HG03520 (cell line): ENCODE measurements around the gene LDB2.

ENCODE experiments used
- ATAC-seq: cut with Tn5 transposase; IDR thresholded peaks from one replicate; pipeline ENCODE4 v1.9.1; 2021; ENCODE audit warnings: mild to moderate bottlenecking, moderate library complexity; ENCODE audit not compliant: unreplicated experiment

LDB2 gene

DNA sequence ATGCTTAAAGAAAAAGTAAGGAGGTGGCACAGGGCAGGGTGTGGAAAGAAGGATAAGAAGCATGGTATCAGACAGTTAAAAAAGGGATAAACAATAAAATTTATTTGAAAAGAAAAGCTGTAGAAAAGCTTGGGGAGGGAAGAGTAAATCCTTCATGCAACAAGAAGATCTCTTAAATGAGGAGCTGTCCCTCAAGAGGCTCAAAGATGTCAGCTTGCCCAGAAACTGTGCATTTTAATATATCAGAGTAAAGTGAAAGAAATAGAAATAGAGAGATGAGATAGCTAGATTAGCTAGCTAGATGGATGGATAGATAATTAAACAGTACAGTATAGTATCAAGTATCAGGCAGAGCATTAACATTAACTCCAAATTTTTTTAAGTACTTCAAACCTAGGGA, 170.3 kb downstream of the LDB2 start:
- ATAC-seq, result no peak

DNA sequence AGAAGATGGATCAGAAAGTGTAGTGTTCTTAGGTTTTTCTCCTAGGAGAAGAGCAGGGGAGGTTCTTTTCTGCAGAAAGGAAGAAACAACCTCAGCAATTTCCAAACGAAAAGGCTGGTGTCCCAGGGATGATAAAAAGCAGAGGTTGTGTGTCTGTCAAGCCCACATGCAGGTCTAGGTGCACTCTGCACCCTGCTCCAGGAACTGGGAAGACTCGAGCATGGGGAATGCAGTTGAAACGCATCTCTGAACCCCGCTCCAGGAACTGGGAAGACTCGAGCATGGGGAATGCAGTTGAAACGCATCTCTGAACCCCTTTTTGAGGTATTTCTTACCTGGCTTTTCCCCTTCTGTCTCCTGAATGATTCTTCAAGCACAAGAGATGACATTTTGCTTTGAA, 171.2 kb downstream of the LDB2 start:
- no peak for ATAC-seq

DNA sequence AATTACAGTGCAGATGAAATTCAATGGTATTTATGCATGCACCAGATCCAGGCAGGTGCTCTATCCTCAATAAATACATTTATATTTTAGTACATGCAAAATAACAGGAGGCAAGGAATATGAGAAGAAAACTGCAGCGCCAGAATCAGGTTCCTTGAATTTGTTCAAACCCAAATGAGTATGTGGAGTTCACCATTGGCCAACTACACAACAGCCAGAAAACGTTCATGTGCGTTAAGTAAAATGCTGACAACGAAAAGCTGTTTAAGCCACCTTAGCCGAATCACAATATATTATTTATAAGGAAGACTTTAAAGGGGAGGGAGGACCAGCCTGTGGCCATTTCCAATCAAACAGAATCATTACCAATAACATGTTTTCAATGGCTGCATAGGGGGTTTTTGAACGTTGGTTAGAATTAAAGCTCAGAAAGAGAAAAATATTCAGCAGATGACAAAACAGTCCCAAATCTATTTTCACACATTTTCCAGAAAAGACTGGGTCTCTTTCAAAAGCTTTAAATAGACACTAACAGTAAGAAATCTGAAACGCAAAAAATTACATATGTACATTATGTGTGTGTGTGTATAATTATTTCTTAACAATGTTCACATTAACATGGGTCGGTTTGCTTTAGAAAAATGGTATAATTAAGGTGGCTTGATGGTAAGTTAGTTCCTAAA, 171.9 kb downstream of the LDB2 start:
- ATAC-seq, result no peak

DNA sequence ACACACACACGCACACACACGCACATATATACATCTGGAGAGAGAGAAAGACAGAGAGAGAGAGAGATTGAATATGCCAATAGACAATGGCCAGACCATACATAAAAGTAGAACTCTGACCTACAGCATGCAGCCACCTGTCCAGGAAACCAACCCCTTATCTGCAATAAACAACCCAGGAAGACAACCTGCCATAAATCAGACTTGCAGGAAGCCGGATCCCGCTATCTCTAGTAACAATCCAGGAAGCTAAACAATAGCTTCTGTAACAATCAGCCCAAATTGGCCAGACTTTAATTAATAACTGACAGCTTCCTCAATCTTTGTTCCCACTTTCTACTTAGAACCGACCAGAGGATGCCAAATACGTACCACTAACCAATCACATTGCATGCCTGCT, 173.2 kb downstream of the LDB2 start:
- ATAC-seq, result no peak

DNA sequence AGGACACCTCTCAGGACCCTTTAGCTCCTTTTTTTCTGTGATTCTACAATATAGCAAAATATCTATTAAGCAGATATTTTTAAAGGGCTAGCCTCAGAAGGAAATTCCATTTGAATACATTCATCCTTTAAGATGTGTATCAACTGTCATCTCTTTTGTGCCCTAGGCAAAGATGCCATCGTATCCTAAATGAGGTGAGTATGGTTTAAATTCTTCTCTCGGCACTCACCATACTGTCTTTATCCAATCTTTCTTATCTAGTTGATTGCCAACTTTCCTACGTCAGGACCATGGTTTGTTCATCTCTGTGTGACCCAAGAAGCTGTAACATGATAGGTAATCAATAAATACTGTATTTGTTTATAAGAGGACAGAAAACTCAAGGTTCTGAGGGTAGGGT, 176.0 kb downstream of the LDB2 start:
- ATAC-seq, result no peak

DNA sequence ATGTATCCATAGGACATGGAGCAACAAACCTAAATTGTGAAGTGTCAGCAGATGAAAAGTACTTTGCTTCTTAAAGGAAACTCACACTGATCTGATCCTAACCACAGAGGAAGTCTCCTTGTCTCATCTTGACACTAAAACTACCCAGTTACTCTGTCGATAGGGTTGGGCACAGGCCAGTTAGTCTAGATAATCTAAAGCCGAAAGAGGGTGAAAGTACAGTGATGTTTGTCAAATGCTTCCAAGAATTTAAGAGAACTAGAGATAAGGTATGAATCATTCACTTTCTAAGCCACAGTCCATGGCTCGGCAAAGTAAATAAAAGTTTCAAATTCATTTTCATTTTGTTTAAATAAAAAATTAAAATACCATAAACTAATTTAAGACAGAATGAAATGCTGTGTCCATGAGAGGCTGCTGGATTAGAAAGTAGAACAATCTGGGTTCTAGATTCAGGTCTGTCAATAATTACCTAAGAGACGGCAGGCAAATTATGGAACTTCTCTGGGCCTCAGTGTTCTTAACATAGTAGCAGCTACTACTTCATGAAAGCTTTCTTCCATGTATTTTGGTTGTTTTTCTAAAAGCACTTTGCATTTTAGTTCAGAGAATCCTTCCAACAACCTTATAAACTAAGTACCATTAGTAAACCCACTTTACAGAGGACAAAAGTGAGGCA, 176.7 kb downstream of the LDB2 start:
- ATAC-seq, result no peak

DNA sequence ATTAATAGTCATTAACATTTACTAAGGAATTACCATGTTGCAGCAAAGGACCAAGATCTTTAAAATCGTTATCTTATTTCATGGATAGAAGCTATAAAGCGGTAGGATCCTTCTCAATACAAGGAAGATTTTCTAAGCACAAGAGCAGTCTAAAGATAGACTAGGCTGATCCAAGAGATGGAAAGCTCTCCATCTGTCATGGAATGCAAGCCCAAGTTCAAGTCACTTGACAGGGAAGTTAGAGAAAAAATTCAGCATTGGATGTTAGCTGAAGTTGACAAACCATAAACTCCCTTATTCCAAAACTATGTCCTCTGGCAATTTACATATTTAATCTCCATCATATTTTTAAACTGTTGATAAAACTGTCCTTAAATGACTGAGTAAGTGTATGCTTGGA, 177.7 kb downstream of the LDB2 start:
- no peak for ATAC-seq

DNA sequence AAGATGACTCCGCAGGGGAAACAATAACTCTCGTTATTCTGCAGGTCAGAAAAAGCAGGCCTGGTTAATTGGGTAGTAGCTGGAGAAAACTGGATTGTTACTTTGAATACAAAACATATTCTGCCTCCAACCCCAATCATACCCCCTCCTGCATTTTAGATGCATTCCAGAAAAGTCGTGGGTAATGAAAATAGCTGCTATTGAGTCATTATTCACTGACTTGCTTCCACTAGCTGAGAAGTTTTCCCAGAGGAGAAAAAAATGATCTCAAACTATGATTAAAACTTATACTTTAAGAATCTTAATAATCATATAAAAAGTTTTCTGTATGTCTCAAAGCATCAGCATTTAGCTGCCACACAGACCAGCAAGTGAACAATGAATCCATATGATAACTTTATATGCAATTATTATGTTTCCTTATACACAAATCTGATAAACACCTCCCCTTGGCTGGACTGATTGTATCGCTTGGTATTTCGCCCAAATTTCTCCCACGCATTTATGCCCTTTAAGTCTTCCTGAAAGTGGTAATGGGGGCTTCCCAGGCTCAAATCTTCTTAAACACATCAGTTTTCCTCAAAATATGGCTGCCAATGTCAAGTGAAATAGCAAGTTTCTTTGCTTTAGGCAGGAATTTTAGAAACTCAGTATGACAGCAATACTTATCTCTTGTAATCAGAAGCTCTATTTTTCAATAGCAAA, 181.0 kb downstream of the LDB2 start:
- ATAC-seq, result no peak

DNA sequence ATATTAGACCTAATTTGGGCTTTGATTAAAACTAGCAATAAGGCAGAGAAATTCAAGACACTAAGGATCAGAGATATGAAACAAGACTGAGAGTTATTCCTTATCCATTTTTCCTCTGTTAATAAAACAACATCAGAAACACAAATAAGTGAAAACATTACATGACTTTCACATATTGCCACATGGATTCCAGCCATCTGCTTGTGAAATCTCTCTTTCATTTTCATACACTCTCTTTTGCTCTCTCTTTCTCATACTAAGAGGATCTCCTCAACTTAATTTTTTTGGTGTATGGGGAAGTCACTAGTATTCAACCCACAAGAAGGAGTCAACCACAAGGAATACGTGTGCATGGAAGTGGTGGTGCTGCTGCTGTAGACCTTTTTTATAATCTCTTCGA, 183.0 kb downstream of the LDB2 start:
- ATAC-seq, result no peak

DNA sequence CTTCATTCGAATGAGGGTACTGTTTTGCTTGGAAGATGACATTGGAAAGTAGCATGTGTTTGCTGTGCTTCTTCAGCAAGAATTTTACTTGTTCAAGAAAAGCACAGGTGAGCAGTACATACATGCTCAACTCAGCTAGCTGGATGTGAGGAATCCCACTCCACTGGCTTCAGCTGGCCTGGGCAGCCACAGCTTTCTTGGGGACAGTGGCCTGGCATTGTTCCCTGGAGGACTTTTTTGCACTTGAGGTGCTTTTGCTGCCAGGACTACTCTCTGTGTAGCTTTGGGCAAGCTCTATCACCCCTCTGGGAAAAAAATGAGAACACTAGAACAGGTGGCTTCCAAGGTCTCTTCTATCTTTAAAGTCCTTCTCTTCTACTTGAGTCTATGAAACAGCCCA, 184.3 kb downstream of the LDB2 start:
- ATAC-seq, result no peak

DNA sequence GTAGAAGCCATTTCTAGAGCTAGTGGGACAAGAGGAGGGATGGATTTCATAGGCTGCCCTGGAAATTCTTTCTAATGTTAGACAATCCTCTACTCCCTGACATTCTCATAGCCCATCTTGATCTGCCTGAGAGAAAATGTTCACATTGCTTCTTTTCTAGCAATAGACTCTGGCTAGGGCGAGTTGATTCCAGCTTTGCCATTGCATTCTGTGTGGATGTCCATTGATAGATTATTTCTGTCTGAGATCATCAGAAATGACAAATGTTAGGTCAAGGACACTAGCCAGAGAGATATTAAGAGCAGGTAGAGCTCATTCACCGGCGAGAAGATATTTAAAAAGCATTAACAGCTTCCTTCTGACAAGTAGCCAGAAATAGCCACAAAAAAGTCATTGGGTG, 184.7 kb downstream of the LDB2 start:
- ATAC-seq, result no peak

DNA sequence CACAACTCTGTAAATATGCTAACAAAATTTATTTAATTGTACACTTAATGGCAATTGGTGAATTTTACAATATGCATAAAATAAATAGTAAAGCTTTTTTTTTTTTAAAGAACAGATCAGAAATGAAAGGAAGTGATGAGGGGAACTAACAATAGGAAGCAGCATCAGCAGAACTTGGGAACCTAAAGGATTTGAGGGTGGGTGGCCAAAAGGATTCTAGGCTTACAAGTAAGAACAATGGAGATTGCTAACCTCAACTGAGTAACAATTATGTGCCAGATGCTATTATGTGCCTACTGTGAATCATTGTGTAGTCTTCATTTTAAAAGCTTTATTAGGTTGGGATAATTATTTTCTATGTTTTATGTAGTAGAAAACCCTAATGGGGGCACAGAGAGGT, 185.2 kb downstream of the LDB2 start:
- ATAC-seq, result no peak

DNA sequence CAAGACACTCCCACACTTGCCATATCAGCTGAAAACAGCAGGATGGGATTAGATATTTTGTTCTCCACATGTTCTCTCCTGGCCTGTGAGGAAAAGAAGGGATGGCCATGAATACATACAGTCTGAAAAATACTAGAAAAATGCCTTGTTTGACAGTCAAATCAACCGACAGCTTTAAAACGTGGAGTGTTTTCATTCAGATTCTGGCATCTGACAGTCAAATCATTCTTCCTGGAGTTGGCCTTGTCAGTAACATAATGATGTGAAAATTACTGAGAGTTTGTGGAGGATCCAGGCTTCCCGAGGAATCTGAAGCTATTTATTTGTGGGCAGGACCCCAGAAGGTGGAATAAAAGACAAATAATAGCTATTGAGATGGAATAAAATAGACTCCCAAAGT, 188.2 kb downstream of the LDB2 start:
- ATAC-seq, result no peak

DNA sequence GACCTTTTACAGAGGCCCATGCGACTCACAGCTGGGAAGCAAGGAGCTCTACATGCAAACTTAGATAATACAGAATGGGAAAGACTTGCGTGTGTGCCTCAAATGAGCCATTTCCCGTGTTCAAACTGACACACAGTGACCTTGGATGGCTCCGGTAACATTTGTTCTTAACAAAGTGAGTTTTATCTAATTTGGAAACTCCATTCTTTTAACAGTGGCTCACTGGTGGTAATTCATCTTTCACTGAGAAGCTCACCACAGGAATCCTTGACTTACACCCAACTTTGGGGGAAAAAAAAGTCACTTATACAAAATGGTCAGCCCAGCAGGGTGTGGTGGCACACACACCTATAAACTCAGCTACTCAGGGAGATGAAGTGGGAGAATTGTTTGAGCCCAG, 190.6 kb downstream of the LDB2 start:
- no peak for ATAC-seq

DNA sequence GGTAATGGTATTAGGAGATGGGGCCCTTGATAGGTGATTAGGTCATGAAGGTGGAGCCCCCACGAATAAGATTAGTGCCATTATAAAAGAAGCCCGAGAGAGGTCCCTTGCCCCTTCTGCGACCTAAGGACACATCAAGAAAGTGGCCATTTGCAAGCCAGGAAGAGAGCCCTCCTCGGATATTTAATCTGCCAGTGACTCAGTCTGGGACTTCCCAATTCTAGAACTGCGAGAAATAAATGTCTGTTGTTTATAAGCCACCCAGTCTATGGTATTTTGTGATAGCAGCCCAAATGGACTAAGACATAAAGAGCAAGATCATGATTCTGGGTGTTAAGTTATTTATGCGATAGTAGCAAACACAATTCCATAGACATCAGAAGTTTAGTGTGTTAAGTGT, 192.2 kb downstream of the LDB2 start:
- ATAC-seq, result no peak

DNA sequence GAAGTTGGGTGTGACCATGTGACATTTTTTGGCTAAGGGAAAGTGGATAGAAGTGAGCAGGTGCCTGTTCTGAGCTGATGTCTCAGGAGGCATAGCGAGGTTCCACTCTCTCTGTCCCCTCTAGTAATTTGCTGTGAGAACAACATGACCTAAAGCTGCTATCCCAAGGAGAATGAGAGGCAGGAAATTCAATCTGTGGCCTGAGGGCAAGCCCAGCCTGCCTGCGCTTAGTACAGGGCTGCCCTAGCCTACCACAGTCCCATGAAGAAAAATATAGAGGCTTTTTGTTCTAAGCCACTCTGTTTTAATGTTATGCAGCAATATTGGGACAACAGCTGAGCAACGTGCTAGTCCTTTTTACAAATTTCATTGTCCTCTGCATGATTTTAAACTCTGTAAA, 193.1 kb downstream of the LDB2 start:
- no peak for ATAC-seq

DNA sequence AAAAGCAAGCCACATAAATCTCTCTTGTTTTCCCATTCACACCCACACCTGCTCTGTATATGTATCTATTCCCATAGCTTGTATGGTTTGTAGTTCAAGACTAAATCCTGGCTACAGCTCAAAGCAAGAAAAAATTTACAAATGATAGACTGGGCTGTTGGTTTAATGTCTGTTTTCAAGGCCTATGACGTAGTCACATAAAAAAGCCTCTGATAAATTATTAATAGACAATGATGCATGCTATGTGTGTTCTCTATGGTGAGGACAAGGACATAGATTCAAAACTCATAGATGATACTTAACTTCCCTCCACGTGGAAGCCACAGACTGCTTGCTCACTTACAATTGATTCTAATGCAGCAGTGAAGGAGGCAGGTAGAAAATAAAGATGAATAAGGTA, 194.0 kb downstream of the LDB2 start:
- no peak for ATAC-seq

DNA sequence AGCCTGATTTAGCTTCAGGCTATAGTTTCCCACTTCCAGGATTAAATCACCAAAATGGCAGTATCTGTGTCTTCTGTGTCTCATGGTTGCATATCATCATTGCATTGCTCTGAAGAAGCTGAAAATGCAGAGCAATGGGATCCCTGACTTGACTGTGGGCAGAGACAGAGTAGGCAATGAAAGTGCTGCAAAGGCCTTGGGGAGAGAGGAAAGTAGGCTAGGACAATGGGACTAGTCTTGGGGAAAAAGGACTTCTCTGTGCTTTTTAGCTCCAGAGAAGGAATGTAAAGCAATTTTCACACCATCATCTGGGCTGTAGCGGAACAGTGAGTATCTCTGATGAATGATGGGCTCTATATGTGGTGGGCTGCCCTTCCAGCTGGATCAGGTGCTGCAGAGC, 202.5 kb downstream of the LDB2 start:
- no peak for ATAC-seq

DNA sequence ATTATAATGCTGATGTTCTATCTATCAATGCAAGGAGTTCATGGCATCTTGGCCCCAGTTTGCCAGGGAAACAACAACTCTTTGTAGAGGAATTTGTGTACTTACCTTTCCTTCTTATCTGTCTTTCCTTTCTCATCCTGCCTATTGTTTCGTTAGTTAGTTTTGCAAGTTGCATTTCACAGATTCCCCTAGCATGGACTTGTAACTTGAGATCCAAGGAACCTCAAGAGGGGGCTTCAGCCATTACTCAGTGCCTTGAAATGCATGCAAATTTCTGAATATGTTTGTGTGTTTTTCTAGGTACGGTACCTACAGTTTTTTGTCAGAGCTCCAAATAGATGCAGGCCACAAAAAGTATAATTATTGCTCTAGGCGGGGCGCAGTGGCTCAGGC, 203.6 kb downstream of the LDB2 start:
- ATAC-seq, result no peak

DNA sequence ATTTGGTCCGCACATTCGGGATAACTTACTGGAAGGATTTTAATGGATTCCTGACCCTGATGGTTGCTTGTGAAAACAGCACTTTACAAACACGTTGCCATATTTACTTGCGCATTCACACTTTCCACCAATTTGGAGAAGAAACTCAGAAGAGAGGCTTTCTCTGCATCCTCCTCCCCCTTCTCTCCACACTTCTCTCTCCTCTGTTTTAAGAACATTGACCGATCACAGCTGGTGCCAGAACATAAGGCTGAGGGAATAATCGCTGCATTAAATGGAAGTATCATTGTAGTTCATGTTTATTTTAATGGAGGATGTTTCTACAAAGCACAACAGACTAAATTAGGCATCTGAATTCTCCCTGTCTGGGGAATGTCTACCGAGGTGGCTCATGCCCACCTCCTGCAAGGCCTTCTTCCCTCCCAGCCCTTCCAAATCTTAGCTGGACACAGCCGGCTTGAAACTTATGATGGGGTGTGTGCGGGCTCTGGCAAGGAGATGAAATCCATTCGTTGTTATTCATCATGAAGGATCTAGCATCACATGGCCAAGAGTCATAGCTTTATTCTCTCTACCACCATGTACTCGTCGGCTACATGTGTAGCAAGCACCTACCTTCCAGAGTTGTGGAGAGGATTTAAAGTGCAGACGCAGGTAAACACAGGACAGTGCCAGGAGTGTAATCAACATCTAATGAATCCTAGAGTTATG, 204.1 kb downstream of the LDB2 start:
- no peak for ATAC-seq

DNA sequence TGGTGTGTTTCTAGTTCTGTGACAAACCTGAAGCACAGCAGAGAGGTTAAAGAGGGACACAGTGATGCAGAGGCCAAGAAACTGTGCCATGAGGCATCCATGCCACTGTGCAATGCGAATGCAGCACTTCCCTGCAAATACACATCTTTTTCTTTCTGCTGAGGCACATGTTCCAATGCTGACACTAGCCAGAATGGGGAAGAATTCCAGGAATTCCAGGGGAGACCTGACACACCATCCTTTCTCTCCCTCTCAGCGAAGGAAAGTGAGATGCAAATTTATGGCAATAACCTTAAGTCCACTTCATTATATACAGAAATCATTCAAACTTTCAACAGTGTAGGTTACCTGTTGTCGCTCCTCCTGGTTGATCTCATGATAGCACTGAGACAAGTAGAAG, 204.8 kb downstream of the LDB2 start:
- ATAC-seq, result no peak
